ENCODE data around the gene FXYD3.

FXYD3 gene

DNA sequence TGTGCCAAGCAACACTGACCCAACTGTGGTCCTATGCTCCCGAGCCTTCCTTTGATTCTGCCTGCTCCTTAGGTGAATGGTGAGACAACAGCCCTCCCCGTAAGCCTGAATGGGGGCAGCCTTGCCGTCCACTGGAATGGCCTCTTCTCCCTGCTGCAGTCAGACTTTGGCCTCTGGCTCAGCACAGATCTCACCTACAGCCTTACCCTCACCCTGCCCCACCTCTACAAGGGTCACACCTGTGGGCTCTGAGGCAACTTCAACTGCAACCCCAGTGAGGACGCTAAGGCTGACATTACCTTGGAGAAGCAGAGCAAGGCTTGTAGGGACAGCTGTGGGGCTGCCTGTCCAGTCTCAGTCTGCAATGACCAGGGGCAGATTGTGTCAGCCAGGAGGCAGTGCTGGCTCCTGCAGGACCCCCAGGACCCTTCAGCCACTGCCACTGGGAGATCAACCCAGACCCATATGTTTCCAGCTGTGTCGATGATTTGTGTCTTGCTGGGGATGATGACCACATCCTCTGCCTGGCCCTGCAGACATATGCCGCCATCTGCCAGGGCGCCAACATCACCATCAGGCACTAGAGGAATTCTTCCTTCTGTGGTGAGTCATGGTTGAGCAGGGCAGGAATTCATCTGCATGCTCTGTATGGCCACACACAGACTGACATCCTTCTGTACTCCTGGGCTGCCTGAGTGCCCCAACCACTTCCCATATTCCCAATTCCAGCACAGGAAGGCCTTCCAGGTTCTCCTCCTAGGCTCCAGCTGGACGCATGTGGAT lies 27.3 kb upstream of the FXYD3 start:
- H2BK120ac ChIP-seq (ENCODE audit: low read depth, low read length), result no peak overlapping the region
- H3K56ac ChIP-seq (ENCODE audit: low read length), result peak overlapping the region; percentile 22
- H3K79me1 ChIP-seq (ENCODE audit: low read length), result no peaks in the 10 kb centered on the region
- no peak overlapping the region for H3K9ac ChIP-seq (ENCODE audit: low read length)
- H4K8ac ChIP-seq (ENCODE audit: low read depth, low read length), result no peak overlapping the region
- H3K36me3 ChIP-seq (ENCODE audit: control insufficient read depth, insufficient read depth, low read length), result no peaks in the 10 kb centered on the region
- DNase-seq, result peak; percentile 77
- peaks cover 2% of the 10 kb centered on the region for H3K4me1 ChIP-seq (ENCODE audit: control insufficient read depth, low read depth, low read length)
- whole genome bisulfite sequencing (ENCODE audit: extremely low coverage, insufficient coverage, low lambda C conversion rate), result no CpG with 5 or more reads among the region's 8 CpGs
- no peak overlapping the region for H3K4me2 ChIP-seq (ENCODE audit: low read length)
- H3K27ac ChIP-seq (ENCODE audit: low read depth, low read length), result no peak overlapping the region
- no peaks in the 10 kb centered on the region for H3K27me3 ChIP-seq (ENCODE audit: insufficient read depth, low read length, poor library complexity)
- no peaks in the 10 kb centered on the region for H3K79me2 ChIP-seq (ENCODE audit: control insufficient read depth, insufficient read depth, low read length)
- H4K5ac ChIP-seq (ENCODE audit: low read length), result no peak overlapping the region
- no peak overlapping the region for H2AK5ac ChIP-seq (ENCODE audit: low read length)
- no peak overlapping the region for H3K23ac ChIP-seq (ENCODE audit: low read length)
- H3K4me3 ChIP-seq (ENCODE audit: low read length), result no peak overlapping the region
- H2BK15ac ChIP-seq (replicated peaks; ENCODE audit: low read depth), result no peak overlapping the region
- no peak overlapping the region for H3K4ac ChIP-seq (ENCODE audit: low read depth, low read length)
- peak overlapping the region; percentile 27 for H2BK5ac ChIP-seq (ENCODE audit: low read length)
- H3K18ac ChIP-seq (ENCODE audit: low read length), result no peak overlapping the region

DNA sequence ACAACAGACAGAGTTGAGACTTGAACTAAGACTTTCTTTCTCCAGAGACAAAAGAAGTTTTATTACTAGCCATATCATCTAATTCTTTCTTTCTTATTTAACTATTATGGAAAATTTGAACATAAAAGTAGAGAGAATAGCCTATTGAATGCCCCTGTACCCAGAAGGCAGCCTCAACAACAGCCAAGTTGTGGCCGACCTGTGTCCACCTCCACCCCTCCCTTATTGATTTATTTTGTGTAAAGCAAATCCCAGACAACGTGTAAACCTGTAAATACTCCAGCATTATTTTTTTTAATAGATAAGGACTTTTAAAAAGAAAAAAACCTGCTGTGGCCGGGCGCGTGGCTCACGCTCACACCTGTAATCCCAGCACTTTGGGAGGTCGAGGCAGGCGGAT lies 26.1 kb upstream of the FXYD3 start:
- no peak overlapping the region for H3K4me2 ChIP-seq (ENCODE audit: low read length)
- no peak overlapping the region for H4K5ac ChIP-seq (ENCODE audit: low read length)
- H3K79me1 ChIP-seq (ENCODE audit: low read length), result no peaks in the 10 kb centered on the region
- H3K4me1 ChIP-seq (ENCODE audit: control insufficient read depth, low read depth, low read length), result peaks cover 2% of the 10 kb centered on the region
- DNase-seq, result no peak
- H3K27me3 ChIP-seq (ENCODE audit: insufficient read depth, low read length, poor library complexity), result no peaks in the 10 kb centered on the region
- no peaks in the 10 kb centered on the region for H3K36me3 ChIP-seq (ENCODE audit: control insufficient read depth, insufficient read depth, low read length)
- no peaks in the 10 kb centered on the region for H3K79me2 ChIP-seq (ENCODE audit: control insufficient read depth, insufficient read depth, low read length)
- no peak overlapping the region for H3K56ac ChIP-seq (ENCODE audit: low read length)
- no peak overlapping the region for H2BK15ac ChIP-seq (replicated peaks; ENCODE audit: low read depth)
- WGBS (ENCODE audit: extremely low coverage, insufficient coverage, low lambda C conversion rate), result no CpG with 5 or more reads among the region's 8 CpGs
- no peak overlapping the region for H3K9ac ChIP-seq (ENCODE audit: low read length)
- H3K4ac ChIP-seq (ENCODE audit: low read depth, low read length), result no peak overlapping the region
- H4K8ac ChIP-seq (ENCODE audit: low read depth, low read length), result no peak overlapping the region
- no peak overlapping the region for H3K4me3 ChIP-seq (ENCODE audit: low read length)
- no peak overlapping the region for H3K27ac ChIP-seq (ENCODE audit: low read depth, low read length)
- H2BK120ac ChIP-seq (ENCODE audit: low read depth, low read length), result no peak overlapping the region
- no peak overlapping the region for H2BK5ac ChIP-seq (ENCODE audit: low read length)
- no peak overlapping the region for H3K18ac ChIP-seq (ENCODE audit: low read length)
- H2AK5ac ChIP-seq (ENCODE audit: low read length), result no peak overlapping the region
- no peak overlapping the region for H3K23ac ChIP-seq (ENCODE audit: low read length)

DNA sequence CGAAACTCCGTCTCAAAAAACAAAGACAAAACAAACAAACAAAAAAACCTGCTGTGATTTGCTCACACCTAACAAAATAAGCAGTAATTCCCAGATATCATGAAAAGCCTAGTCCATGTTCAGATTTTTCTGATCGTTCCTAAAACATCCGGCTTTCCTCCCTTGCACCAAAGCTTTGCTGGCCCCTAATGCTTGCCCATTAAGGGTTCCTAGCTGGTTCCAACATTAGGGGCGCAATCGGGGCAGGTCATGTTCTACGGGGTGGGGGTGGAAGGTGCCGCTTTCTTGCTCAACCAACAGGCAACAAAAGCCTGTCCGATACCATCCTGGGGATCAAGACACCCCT lies 25.5 kb upstream of the FXYD3 start:
- Histone ChIP-seq H2BK120ac (ENCODE audit: low read depth, low read length) (peak overlapping the region; percentile 80), H3K18ac (ENCODE audit: low read length) (no peak overlapping the region)
- no CpG with 5 or more reads among the region's 9 CpGs for WGBS (ENCODE audit: extremely low coverage, insufficient coverage, low lambda C conversion rate)

DNA sequence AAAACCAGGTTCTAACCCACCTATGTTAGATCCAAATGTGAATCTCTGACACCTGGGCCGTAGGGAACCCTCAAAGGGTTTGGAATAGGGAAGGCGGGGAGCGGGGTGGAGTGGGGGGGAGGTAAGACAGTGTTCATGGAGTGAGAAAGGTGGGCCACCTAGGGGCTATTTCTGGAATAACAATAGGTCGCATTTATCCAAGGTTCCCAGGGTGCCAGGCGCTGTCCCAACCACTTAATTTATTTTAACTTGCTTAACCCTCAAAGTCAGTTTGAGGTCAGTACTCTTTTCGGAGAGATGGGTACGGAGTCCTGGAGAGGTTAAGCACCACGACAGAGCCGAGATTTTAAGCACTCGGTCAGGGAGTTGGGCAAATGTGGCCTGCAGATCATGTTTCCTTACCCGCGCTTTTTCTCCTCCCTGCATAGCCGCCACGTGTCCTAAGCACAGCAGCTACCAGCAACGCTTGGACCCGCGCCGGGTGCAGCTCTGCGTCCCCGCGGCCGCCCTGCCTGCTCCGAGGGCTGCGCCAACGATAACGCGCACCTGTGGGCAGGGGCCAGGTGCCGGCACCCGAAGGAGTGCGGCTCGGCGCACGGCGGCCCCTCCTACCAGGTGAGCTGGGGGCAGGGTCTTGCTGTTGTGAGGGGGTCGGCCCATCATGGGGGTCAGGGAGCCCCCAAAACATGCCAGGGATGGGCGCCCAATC lies 25.0 kb upstream of the FXYD3 start:
- Histone ChIP-seq H3K4me2 (ENCODE audit: low read length) (peak overlapping the region; percentile 85), H3K27me3 (ENCODE audit: insufficient read depth, low read length, poor library complexity) (no peaks in the 10 kb centered on the region), H2BK120ac (ENCODE audit: low read depth, low read length) (no peak overlapping the region), H3K9ac (ENCODE audit: low read length) (peak overlapping the region; percentile 75), H4K5ac (ENCODE audit: low read length) (peak overlapping the region; percentile 100), H3K27ac (ENCODE audit: low read depth, low read length) (no peak overlapping the region), H2BK15ac (replicated peaks; ENCODE audit: low read depth) (no peak overlapping the region), H2AK5ac (ENCODE audit: low read length) (no peak overlapping the region), H3K56ac (ENCODE audit: low read length) (peak overlapping the region; percentile 95), H3K4me1 (ENCODE audit: control insufficient read depth, low read depth, low read length) (peaks cover 2% of the 10 kb centered on the region), H3K79me2 (ENCODE audit: control insufficient read depth, insufficient read depth, low read length) (no peaks in the 10 kb centered on the region), H2BK5ac (ENCODE audit: low read length) (no peak overlapping the region), H3K36me3 (ENCODE audit: control insufficient read depth, insufficient read depth, low read length) (no peaks in the 10 kb centered on the region), H3K4ac (ENCODE audit: low read depth, low read length) (peak overlapping the region; percentile 40), H3K23ac (ENCODE audit: low read length) (no peak overlapping the region), H3K4me3 (ENCODE audit: low read length) (peak overlapping the region; percentile 13), H4K8ac (ENCODE audit: low read depth, low read length) (no peak overlapping the region), H3K79me1 (ENCODE audit: low read length) (no peaks in the 10 kb centered on the region), H3K18ac (ENCODE audit: low read length) (no peak overlapping the region)
- WGBS (ENCODE audit: extremely low coverage, insufficient coverage, low lambda C conversion rate), result no CpG with 5 or more reads among the region's 36 CpGs
- peak; percentile 84 for DNase-seq

More for the DNA sequence above, 25.5 kb upstream of the FXYD3 start:
- Histone ChIP-seq H3K27ac (ENCODE audit: low read depth, low read length) (no peak overlapping the region), H3K79me1 (ENCODE audit: low read length) (no peaks in the 10 kb centered on the region), H2BK5ac (ENCODE audit: low read length) (no peak overlapping the region), H4K8ac (ENCODE audit: low read depth, low read length) (no peak overlapping the region), H3K36me3 (ENCODE audit: control insufficient read depth, insufficient read depth, low read length) (no peaks in the 10 kb centered on the region), H3K4me1 (ENCODE audit: control insufficient read depth, low read depth, low read length) (peaks cover 2% of the 10 kb centered on the region), H3K4ac (ENCODE audit: low read depth, low read length) (peak overlapping the region; percentile 72), H4K5ac (ENCODE audit: low read length) (peak overlapping the region; percentile 21), H3K9ac (ENCODE audit: low read length) (peak overlapping the region; percentile 69), H3K56ac (ENCODE audit: low read length) (peak overlapping the region; percentile 86), H3K23ac (ENCODE audit: low read length) (peak overlapping the region; percentile 66), H3K79me2 (ENCODE audit: control insufficient read depth, insufficient read depth, low read length) (no peaks in the 10 kb centered on the region), H3K4me2 (ENCODE audit: low read length) (peak overlapping the region; percentile 48), H3K4me3 (ENCODE audit: low read length) (no peak overlapping the region), H2BK15ac (replicated peaks; ENCODE audit: low read depth) (no peak overlapping the region), H2AK5ac (ENCODE audit: low read length) (no peak overlapping the region), H3K27me3 (ENCODE audit: insufficient read depth, low read length, poor library complexity) (no peaks in the 10 kb centered on the region)
- DNase-seq, result no peak

GRCh38 chr19:35093430-35093829 lies 22.2 kb upstream of the FXYD3 start:
- H2BK5ac ChIP-seq (ENCODE audit: low read length), result no peak overlapping the region

More at GRCh38 chr19:35093430-35093829, 22.2 kb upstream of the FXYD3 start:
- Histone ChIP-seq H3K36me3 (ENCODE audit: control insufficient read depth, insufficient read depth, low read length) (no peaks in the 10 kb centered on the region), H4K8ac (ENCODE audit: low read depth, low read length) (no peak overlapping the region), H3K27me3 (ENCODE audit: insufficient read depth, low read length, poor library complexity) (no peaks in the 10 kb centered on the region), H3K4ac (ENCODE audit: low read depth, low read length) (no peak overlapping the region), H3K4me3 (ENCODE audit: low read length) (no peak overlapping the region), H3K79me1 (ENCODE audit: low read length) (no peaks in the 10 kb centered on the region), H3K27ac (ENCODE audit: low read depth, low read length) (no peak overlapping the region), H3K4me2 (ENCODE audit: low read length) (no peak overlapping the region), H2BK15ac (replicated peaks; ENCODE audit: low read depth) (no peak overlapping the region), H2AK5ac (ENCODE audit: low read length) (no peak overlapping the region), H3K23ac (ENCODE audit: low read length) (no peak overlapping the region), H3K4me1 (ENCODE audit: control insufficient read depth, low read depth, low read length) (peaks cover 2% of the 10 kb centered on the region), H3K79me2 (ENCODE audit: control insufficient read depth, insufficient read depth, low read length) (no peaks in the 10 kb centered on the region), H3K18ac (ENCODE audit: low read length) (no peak overlapping the region), H4K5ac (ENCODE audit: low read length) (no peak overlapping the region), H2BK120ac (ENCODE audit: low read depth, low read length) (no peak overlapping the region), H3K56ac (ENCODE audit: low read length) (no peak overlapping the region), H3K9ac (ENCODE audit: low read length) (no peak overlapping the region)
- no peak for DNase-seq
- WGBS (ENCODE audit: extremely low coverage, insufficient coverage, low lambda C conversion rate), result no CpG with 5 or more reads among the region's 5 CpGs

Measured in mesendoderm (in vitro differentiated cells).